Stimulated activated CD4-positive, alpha-beta T cell treated with anti-CD3 and anti-CD28 coated beads, Interleukin-4, amount 100 ng/mL, for 1 hour (primary cell): Measurements from ENCODE around the gene SLC1A2.
A peak's percentile ranks its signal among the peaks of the same experiment; 100 is the strongest.
"Not testable (repeated sequence)": the region's sequence is repeated elsewhere in the genome, so short reads cannot be mapped to it uniquely, and the experiment has no call there.

Experiments used
- DNase-seq: peaks from one replicate; pipeline ENCODE4 v3.0.0-alpha.2; 2020

Gene SLC1A2

GRCh38 chr11:35237860-35238715 is 181.3 kb downstream of the SLC1A2 start:
- DNase-seq = peak; percentile 21

DNA sequence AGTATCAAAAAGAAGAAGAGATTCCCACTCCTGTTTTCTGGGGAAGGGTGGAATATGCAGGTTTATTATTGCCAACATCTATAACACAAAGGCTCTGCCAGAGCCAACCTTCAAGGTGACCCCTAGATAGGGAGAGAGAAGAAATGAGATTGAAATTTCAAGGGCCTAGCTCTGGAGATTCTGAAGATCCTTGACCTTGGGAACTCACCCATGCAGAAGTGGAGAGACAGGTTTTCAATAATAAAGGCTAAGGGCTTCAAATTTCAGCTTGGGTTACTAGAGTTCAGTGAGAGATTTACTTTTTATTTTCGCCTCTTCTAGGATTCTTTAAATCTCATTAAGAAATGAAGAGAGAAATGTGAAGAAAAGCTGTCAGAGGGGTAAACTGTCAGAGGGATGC is 182.0 kb downstream of the SLC1A2 start:
- no peak for DNase-seq

DNA sequence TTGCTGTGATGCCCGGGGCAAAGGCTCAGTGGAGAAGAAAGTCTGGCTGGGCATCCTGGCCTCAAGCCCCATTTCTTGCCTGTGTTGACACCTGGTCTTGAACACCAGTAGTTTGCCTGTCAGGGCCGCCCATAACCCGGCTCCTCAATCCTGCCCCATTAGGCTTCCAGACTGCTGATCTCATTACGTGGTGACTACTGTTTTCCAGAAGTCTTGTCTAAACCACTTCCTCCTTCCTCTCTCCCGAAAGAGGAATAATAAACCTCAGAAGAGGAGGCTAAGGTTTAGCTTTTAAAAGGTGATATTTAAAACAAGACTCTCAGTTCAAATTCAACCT is 182.7 kb downstream of the SLC1A2 start:
- DNase-seq = no peak

DNA sequence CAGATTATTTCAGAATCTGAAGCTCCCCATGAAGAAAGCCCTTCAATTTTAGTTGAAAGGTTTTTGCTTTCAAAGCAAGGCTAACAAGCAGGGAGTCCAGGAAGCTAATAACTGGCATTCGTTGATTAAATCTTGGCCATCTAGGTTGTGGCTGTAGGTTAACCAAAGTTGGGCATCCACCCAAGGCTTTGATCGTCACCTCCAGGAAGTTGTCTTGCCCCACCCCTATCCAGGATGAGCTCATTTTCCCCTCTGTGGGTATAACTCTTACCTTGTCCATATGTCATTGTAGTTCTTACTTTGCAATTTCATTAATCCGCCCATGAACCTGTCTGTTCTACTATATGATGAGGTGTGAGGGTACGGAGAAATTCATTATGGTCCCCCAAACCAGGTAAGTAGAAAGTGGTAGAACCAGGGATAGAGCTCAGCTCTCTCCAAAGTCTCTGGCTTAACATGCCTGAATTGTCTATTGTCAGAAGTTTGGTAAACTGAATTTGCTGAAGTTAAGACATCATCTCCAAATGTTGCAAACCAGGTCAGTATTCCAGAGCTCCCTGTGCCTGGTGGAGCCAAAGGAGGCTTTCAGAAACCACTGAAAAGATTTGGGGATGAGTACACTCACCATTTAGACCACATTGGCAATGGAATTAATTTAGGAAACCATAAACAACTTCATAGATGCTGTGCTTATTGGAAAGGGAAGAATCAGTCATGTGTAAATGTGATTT is 183.3 kb downstream of the SLC1A2 start:
- DNase-seq = no peak

- DNase-seq = no peak
These were observed 183.9 kb downstream of the SLC1A2 start for GRCh38 chr11:35235498-35235897.

DNA sequence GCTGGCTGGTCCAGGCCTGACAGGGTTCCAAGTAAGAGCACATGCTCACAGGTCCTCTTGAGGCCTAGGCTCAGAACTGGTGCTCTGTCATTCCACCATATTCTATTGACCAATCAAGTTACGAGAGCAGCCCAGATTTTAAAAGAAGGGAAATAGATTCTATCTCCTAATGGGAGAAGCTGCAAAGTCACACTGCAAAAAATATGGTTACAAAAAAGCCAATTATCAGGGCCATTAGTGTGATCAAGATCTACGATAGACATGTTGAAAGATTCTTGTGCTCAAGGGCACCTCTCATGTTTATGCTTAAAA is 184.2 kb downstream of the SLC1A2 start:
- no peak for DNase-seq

DNA sequence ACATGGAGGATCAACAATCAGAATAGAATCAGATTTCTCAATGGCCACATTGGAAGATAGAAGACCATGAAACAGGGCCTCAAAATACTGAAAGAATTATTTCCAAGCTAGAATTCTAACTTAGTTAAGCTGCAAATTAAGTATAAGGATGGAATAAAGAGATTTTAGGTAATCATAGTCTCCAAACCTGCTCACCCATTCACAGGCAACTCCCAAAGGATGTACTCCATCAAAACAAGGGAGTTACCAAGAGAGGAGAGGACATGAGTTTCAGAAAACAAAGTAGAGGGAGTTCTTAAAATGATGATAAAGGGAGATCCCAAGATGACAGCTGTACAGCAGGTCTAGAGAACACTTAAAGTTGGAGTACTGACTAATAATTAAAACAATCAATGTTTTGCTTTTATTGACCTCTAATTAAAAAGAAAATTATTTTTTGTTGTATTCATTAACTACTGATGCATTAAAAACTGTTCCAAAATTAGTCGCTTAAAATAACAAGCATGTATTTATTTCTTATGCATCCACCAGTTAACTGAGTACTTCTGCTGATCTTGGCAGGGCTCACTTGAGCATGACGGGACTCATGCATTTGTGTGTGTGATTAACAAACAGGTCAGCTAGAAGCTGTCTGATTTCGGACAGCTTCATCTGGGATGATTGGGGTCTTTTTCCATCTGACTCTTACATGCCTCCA is 184.8 kb downstream of the SLC1A2 start:
- DNase-seq = no peak

GRCh38 chr11:35233518-35233917 is 185.8 kb downstream of the SLC1A2 start:
- DNase-seq = no peak

DNA sequence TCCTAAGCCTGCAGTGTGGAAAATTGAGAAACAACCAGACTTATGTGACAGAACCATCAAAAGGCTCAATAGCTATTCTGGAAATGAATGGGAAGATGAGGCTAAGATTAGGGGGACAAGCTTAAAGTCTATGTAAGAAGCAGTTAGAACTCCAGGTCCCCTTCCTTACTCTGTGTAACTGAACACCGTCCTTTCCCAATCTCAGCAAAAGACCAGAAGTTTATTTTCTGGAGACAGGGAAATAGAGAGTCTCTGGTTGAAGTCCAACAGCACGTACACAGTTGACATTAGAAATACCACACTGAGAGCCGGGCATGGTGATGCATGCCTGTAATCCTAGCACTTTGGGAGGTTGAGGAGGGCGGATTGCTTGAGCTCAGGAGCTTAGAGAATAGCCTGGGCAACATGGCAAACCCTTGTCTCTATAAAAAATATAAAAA is 186.4 kb downstream of the SLC1A2 start:
- DNase-seq = no peak

DNA sequence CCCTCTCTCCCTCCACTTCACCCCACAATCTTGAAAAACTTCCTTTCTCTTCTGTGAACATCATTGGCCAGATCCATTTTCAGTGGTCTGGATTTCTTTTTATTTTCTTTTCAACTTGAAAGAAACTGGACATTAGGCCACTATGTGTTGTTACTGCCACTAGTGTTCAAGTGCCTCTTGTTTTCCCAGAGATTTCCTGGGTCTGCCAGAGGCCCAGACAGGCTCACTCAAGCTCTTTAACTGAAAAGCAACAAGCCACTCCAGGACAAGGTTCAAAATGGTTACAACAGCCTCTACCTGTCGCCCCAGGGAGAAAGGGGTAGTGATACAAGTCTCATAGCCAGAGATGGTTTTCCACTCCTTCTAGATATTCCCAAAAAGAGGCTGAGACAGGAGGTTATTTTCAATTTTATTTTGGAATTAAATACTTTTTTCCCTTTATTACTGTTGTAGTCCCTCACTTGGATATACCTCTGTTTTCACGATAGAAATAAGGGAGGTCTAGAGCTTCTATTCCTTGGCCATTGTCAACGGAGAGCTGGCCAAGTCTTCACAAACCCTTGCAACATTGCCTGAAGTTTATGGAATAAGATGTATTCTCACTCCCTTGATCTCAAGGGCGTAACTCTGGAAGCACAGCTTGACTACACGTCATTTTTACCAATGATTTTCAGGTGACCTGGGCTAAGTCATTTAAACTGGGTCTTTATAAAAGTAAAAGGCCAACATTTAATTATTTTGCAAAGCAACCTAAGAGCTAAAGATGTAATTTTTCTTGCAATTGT is 188.1 kb downstream of the SLC1A2 start:
- DNase-seq = no peak

- DNase-seq = no peak
These were observed 189.0 kb downstream of the SLC1A2 start for GRCh38 chr11:35230388-35230787.

DNA sequence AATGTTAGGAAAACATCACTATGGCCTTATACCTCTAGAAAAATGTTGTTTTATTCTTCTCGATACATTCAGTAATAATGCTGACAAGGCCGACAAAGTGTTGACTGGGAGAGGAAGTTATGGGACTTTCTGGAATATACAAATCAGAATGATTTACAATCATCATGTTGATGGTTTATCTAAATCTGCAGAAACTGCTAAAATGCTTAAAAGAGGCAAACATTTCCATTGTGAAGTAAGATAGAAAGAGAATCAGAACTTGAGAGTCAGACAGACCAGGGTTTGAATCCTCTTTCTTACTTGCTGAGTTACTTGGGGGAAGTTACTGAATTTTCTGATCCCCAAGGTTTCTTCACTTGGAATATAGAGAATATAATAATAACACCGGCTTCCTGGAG is 191.0 kb downstream of the SLC1A2 start:
- no peak for DNase-seq

DNA sequence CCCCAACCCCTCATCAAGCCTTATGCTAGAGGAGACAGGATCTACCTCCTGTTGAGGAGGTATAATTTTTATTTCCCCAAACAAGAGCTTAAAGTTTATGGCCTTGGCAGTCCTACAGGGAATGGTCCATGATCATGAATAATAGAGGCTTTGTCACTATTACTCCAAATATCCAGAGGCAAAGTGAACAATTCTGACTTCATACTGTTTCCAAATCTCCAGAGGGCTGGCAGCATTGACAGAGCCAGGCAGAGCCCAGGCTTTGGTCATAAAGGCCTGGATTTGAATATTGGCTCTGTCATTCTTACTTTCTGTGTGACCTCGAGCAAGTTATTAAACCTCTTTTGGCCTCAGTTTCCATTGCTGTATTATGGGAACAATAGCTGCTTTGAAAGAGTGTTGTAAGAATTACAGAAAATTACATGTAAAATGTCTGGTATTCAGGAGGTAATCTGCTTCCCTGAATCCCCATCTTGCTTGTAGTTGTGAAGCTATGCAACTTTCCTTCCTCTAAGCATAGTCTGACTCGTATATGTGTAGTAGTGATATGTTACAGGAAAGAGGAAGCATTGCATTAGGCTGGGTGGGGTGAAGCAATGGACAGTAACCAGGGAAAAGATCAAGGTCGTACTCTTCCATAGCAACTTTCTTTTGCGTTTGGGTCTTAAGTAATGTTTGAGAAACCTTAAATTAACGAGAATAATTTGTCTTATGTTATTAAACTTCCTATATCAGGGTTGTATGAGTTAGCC is 191.6 kb downstream of the SLC1A2 start:
- no peak for DNase-seq

DNA sequence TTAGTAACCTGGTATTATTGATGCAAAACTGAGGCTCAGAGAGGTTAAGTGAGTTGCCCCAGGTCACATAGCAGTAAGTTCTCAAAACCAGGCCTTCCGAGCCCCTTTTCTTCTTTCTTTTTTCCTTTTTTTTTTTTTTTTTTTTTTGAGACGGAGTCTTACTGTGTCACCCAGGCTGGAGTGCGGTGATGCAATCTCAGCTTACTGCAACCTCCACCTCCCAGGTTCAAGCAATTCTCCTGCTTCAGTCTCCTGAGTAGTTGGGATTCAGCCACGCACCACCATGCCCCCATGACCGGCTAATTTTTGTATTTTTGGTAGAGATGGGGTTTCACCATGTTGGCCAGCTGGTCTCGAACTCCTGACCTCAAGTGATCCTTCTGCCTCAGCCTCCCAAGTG is 192.6 kb downstream of the SLC1A2 start:
- not testable (repeated sequence) for DNase-seq

DNA sequence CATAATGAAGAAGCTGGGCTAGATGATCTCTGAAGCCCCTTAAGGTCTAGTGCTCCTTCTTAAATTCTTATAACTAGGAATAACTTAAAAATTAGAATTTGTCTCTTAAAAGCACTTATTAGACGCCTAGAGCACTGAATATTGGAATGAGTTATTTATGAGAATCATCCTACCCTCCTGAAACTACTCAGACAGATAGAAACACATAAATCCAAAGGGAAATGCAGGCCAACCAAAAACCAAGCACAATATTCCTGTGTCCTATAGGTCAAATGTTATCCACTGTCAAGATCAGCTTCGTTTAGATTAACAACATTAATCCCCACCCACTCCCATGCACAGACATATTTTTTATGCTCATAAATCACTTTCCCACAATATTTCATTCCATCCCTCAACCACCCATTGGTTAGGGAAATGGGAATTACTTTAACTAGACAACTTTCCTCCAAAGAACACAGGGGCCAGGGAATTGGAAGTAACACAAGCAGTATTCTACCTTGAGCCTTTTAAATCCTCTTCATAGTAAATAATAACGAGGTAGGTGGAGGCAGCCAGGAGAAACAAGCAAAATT is 193.3 kb downstream of the SLC1A2 start:
- no peak for DNase-seq

DNA sequence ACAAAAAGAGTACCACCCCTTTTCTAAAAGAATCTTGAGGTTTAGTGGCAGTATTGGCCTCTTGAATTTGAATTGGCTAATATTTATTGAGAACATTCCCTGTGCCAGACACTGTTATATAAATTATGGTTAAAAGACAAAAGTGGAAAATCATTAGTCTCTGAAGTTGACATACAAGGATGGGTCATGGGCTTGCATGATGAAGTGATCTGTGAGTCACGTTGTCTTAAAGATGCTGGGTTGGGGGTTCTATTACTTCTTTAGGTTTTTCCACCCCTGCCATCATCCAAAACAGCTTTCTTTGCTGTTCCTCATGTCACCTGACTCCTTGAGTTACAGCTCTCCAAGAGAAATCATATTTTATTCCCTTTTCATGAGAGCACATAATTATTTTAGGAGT is 195.4 kb downstream of the SLC1A2 start:
- no peak for DNase-seq

DNA sequence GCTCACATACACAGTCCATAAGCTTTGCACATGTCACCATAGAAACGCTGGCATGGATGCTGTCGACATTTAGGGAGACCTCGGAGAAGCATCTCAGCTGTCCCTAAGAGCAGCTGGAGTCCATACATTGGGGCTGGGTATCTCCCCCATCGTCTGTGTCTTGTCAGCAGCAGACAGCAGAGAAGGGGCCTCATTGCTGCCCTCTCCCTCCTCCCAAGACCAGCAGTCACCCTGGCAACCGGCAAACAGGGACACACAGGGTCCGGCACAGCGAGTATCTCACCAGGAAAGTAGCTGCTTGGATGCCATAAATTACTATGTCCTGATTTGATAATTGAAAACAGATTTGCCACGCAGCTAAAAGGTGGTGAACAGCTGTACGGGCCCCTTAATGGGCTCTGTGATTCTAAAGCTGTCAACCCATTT is 196.0 kb downstream of the SLC1A2 start:
- no peak for DNase-seq

- no peak for DNase-seq
These were observed 200.4 kb downstream of the SLC1A2 start for GRCh38 chr11:35218956-35219355.

GRCh38 chr11:35216962-35217678 is 202.2 kb downstream of the SLC1A2 start:
- DNase-seq = no peak

DNA sequence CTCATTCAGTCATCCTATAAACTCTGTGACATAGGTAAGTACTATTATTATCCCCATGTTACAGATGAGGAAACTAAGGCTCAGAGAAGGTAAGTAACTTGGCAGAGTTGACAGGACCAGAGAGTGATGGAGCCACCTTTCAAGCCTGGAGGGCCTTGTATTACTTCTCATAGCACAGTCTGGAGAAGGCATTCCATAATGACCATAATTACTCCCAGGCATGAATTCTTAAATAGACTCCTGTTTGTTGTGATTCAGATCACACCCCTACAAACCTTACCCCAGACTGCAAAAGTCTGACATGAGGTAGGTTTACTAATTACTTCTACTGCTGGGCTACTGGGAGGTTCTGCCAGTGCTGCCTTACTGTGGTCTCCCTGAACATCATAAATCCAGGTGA is 203.4 kb downstream of the SLC1A2 start:
- DNase-seq = no peak

- peak; percentile 38 for DNase-seq
These were observed 204.6 kb downstream of the SLC1A2 start for GRCh38 chr11:35214792-35215193.
